HG03175 (cell line): ENCODE measurements around the gene XRCC2.
"Not testable (repeated sequence)": the region's sequence is repeated elsewhere in the genome, so short reads cannot be mapped to it uniquely, and the experiment has no call there.

Experiments used
- ATAC-seq: cut with Tn5 transposase; IDR thresholded peaks from one replicate; pipeline ENCODE4 v1.9.1; 2021; ENCODE audit warnings: mild to moderate bottlenecking, moderate library complexity; ENCODE audit not compliant: unreplicated experiment

The XRCC2 gene

GRCh38 chr7:152666078-152666477 is 9.9 kb downstream of the XRCC2 start:
- no peak for ATAC-seq

DNA sequence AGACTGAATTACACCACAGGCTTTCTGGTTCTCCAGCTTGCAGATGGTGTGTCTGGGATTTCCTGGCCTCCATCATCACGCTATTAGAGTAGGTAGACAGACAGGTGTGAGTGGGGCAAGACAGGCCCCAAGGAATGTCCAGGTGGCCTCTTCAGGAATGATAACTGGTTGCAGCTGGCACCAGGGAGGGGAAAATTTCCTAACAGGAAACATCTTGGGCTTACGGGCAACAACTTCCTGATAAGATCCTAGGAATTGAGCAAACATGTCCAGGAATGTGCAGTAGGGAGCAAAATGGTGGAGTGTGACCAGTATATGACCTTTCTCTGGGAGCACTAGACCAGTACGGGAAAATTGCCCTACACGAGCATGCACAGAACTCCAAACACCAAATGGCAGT is 11.3 kb downstream of the XRCC2 start:
- no peak for ATAC-seq

DNA sequence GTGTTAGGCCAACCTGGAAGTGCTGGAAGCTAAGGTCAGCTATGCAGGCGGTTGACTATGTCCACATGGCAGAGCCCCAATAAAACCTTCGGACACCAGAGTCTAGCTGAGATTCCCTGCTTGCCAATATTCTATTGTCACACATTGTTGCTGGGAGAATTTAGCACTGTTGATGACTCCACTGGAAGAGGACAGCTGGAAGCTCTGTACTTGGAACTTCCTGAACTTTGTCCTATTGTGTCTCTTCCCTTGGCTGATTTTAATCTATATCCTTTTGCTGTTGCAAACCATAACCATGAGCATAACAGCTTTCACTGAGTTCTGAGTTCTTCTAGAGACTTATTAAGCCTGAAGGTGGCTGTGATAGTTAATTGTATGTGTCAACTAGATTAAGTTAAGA is 12.0 kb downstream of the XRCC2 start:
- no peak for ATAC-seq

DNA sequence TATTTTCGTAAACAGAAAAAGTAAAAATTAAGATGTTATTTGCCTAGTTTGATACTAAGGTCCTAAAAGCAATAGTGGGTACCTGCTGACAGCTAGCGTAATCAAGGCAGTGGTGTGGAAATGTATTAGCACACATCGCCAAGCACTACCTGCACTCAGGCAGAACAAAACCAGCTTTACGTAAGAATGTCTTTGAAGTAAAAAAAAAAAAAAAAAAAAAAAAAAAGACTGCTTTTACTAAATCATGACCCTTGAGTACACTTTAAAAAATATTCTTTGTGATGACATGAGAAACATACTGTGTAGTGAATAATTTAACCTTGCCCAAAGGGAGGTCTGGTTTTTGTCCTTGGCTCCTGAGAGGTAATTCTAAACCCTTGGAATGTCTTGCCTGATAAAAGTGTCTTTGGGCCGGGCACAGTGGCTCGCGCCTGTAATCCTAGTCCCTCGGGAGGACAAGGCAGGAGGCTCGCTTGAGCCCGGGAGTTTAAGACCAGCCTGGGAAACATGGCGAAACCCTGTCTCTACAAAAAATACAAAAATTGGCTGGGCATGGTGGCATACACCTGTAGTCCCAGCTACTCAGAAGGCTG is 12.7 kb downstream of the XRCC2 start:
- ATAC-seq: no peak

DNA sequence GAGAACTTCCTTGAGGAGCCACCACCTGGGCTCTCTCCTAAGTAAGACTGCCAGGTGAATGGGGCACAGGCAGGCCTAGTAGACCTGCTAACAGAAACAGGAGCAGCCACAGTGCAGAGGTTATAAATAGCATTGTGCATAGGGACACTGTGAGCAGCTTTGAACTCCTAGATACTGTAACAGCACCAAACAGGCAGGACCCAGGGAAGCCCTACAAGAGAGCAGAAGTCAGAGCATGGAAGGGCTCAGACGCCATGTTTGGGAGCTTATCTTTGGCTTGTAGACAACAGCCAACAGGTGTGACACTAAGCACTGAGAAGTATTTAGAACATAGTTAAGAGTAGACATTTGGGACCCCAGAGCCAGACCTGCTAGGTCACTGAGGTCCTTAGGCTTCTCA is 14.5 kb downstream of the XRCC2 start:
- no peak for ATAC-seq

DNA sequence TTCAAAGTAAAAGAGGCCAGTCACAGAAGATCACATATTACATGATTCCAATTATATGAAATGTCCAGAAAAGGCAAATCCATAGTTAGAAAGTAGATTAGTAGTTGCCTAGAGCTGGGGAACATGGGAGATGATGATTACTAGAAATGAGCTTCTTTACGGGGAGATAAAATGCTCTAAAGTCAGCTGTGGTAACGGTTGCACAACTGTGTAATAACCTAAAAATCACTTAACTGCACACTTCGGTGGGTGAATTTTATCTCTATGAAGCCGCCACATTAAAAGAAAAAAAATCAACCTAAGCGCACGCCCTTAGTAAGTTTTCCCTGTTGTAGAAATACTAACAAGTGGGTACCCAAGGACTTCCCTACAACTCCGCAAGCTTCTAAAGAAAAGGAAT is 15.9 kb downstream of the XRCC2 start:
- no peak for ATAC-seq

GRCh38 chr7:152654971-152655370 is 21.0 kb downstream of the XRCC2 start:
- ATAC-seq: no peak

- ATAC-seq: no peak
Observed at GRCh38 chr7:152649220-152649619, 26.7 kb downstream of the XRCC2 start.

GRCh38 chr7:152647009-152647408 is 28.9 kb downstream of the XRCC2 start:
- ATAC-seq: no peak

- not testable (repeated sequence) for ATAC-seq
Observed at GRCh38 chr7:152646579-152646978, 29.4 kb downstream of the XRCC2 start.

DNA sequence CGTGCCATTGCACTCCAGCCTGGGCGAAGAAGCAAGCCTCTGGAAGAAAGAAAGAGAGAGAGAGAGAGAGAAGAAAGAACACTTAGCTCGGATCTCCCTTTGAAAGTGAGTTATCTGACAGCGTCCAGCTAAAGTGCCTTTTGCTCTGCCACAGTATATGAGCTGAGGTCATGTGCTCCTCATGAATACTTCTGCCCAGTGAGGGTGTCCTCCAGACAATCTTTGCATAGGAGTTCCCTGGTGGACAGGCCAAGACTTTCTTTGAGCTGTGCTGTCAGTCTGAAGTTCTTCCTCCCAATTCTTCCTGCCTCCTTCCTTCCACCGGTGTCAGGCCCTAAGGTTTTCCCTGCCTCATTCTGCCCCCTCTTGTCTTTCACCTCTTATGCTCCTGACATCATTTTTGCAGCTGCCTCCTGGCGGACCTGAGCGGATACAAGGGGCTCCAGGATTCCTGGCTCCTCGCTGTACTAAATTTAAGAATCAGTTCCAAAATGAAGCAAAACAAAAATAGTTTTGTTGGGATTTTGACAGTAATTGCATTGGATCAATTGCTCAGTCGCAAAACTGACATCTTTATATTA is 31.9 kb downstream of the XRCC2 start:
- ATAC-seq: no peak

GRCh38 chr7:152641384-152641783 is 34.6 kb downstream of the XRCC2 start:
- ATAC-seq: no peak

- ATAC-seq: no peak
Observed at GRCh38 chr7:152640829-152641228, 35.1 kb downstream of the XRCC2 start.

- ATAC-seq: no peak
Observed at GRCh38 chr7:152637920-152638580, 37.9 kb downstream of the XRCC2 start.

DNA sequence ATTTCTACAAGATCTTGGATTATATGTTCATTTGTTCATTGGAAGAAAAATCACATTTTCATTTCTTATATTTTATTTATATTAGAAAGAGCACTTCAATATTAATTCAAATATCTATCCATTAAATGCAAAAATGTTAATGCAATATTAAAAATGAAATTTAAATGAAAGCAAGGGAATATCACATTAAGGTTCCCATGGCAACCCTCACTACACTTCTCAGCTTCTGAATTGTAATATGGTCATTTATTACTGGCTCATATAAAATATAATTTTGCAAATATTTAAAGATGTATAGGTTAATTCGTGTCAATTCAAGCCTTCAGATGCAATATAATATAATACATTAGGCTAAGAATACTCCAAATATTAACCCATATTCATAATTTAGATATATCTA is 38.8 kb downstream of the XRCC2 start:
- no peak for ATAC-seq

DNA sequence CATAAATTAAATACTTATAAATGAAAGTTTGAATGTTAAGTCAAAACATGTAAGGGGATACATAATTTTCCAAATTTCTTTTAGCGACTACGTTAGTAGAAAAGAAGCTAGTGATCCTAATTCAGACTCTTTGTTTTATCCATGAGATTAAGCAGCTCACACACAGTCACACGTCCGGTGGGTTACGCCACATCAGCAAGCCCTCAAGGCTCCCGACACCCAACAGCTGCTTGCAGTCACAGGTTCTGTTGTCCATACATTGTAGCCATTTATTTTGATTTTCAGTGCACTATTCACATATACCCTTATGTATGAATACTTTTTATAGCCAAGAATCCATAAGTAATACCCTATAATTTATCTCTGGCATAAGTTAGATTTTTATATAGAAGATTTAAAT is 39.5 kb downstream of the XRCC2 start:
- ATAC-seq: no peak

DNA sequence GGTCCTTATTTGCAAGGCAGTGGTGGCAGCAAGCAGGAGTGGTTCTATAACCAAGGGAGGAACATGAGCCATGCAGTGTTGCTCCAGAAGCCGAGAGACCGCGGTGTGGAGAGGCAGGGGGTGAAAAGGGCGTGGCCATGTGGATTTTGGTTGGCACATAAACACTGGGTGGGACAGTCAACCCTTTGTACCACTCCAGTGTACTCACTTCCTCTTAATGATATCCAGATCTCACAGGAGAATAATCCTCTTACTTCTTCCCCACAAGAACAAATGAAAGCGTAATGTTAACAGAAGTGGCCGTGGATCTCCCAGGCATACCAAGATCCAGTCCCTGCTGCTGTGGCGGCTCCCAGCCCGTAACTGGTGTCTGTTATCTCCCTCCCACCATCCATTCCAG is 42.4 kb downstream of the XRCC2 start:
- no peak for ATAC-seq

- no peak for ATAC-seq
Observed at GRCh38 chr7:152633072-152633471, 42.9 kb downstream of the XRCC2 start.

GRCh38 chr7:152628772-152629171 is 47.2 kb downstream of the XRCC2 start:
- ATAC-seq: not testable (repeated sequence)

- no peak for ATAC-seq
Observed at GRCh38 chr7:152624228-152624627, 51.7 kb downstream of the XRCC2 start.

DNA sequence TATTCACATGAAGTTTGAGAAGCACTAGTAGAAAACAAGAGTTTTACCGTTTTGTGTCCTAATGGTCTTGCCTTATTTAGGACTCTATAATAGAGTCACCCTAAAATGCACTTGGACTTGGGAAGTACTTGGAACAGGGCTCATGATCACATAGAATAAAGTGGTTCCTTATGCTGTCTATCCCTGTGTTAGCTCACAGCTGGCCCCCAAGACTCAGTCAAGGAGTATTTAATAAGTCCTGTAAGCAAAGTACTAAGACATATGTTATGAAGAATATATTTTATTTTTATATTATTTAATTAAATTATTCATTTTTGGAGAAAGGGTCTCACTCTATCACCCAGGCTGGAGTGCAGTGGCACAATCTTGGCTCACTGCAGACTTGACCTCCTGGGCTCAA is 54.5 kb downstream of the XRCC2 start:
- ATAC-seq: no peak

DNA sequence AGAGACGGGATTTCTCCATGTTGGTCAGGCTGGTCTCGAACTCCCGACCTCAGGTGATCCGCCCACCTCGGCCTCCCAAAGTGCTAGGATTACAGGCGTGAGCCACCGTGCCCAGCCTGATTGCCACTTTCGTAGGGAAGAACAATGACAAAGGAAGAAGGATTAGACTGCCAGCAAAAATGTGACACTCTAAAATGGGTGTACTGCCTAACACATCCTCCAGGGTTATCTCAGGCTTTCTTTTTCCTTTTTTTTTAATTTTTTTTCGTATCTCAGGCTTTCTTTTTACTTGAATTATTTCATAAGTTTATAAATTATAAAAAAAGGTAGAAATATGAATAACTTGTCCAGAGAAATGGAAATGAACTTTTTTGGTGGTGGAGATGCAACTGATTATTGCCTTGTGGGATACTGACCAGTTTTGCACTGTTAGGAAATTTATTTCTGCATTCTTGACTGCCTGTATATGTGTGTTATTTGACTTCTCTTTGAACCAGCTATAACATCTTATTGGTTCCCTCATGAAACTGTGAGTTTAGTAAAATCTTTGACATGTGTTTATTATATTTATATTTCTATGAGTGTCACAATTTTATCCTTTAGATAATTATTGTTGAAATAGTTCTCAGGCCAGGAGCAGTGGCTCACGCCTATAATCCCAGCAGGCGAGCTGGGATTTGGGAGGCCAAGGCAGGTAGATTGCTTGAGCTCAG is 56.8 kb downstream of the XRCC2 start:
- no peak for ATAC-seq
